ENCODE results near the gene TSSC4. TPM values are rescaled to one million over a fixed set of nuclear protein-coding genes. Genes with fewer than 3 reads are reported as not detected.

TSSC4 gene
- total and polyA plus RNA-seq, 2 of the 13 experiments (the other 11 are each of a cell fraction or from before 2014, with no cell fraction given): 16.2 to 58.6 TPM

DNA sequence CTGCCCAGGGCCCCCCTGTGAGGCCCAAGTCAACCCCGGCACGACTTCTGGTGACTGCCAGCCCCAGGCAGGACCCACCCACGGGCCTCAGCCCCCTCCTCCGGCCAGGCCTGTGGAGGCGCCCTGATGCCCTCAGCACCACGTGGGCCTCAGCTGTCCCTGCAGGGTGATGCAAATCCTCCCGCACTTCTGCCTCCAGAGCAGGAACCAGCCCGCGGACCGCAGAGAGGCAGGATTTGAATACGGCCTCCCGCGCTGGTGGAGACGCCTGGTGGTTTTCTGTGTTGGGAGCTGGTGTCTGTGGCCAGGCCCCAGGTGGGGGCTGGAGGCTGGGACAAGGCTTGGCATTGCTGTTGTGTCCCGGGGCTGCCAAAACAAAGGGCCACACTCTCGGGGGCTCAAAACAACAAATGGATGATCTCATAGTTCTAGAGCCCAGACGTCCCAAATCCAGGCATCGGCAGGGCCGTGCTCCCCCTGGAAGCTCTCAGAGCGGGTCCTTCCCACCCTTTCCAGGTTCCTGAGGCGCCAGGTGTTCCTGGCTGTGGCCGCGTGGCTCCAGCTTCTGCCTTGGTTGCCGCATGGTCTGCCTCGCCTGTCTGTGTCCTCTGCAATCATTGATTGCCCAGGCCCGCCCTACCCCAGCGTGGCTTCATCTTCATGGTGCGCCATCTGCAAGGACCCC lies 24.4 kb downstream of the TSSC4 start:
- Histone ChIP-seq H4K20me1 (ENCODE audit: insufficient read depth, low read length) (no peaks in the 10 kb centered on the region), H3K9me3 (ENCODE audit: low read length) (no peaks in the 10 kb centered on the region), H3K9ac (ENCODE audit: insufficient read depth, low read depth, low read length) (no peak overlapping the region), H3K4me1 (ENCODE audit: insufficient read depth, low read length) (peaks cover 14% of the 10 kb centered on the region; the same call in 1 of the 2 replicates), H3K4me2 (ENCODE audit: low read depth, low read length) (no peak overlapping the region), H3K79me2 (ENCODE audit: insufficient read depth, low read length) (no peaks in the 10 kb centered on the region), H3K27ac (ENCODE audit: extremely low read length, insufficient read depth, low read length) (no peak overlapping the region), H2AFZ (ENCODE audit: low read length) (no peak overlapping the region), H3K27me3 (ENCODE audit: control insufficient read depth in 1 of 2, insufficient read depth in 2 of 2, low read length in 2 of 2) (peaks cover 15 to 58% of the 10 kb centered on the region in 2 experiments), H3K36me3 (replicated peaks in 1 of 2; ENCODE audit: control insufficient read depth in 1 of 2, insufficient read depth in 2 of 2, low read length in 2 of 2) (no peaks in the 10 kb centered on the region), H3K4me3 (replicated peaks in 1 of 3; ENCODE audit: insufficient read depth in 1 of 3, low read depth in 2 of 3, low read length in 3 of 3) (no peak overlapping the region)
- in situ Hi-C loops (cut with HindIII; ENCODE audit: extremely low pct_ligation_motif_present, low pct_unique_long_range_greater_than_20kb) (loop anchor here (5.0 to 10.0 kb wide), 2 partner anchors 107 to 270 kb away; partner anchors contain the start of gene KCNQ1OT1), intact Hi-C loops (cut with micrococcal nuclease; ENCODE audit: unreplicated experiment) (loop anchor here (5.0 kb wide), 1 partner anchor 228 kb away; no protein-coding TSS in a partner anchor)
- ATAC-seq (no peak), FAIRE-seq (no peak), DNase-seq (ENCODE audit: low spot score) (no peak)
- ChIA-PET POLR2A (no interaction called here), CTCF (ENCODE audit: low intra/inter-chr PET ratio, low total read pairs) (no interaction called here)
- no peak for TF ChIP-seq TRIM24 (CRISPR knock-in tag; IDR thresholded peaks at IDR 0.05)
- TF ChIP-seq, protein P1, sequence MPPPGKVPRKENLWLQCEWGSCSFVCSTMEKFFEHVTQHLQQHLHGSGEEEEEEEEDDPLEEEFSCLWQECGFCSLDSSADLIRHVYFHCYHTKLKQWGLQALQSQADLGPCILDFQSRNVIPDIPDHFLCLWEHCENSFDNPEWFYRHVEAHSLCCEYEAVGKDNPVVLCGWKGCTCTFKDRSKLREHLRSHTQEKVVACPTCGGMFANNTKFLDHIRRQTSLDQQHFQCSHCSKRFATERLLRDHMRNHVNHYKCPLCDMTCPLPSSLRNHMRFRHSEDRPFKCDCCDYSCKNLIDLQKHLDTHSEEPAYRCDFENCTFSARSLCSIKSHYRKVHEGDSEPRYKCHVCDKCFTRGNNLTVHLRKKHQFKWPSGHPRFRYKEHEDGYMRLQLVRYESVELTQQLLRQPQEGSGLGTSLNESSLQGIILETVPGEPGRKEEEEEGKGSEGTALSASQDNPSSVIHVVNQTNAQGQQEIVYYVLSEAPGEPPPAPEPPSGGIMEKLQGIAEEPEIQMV (CRISPR knock-in tag; IDR thresholded peaks at IDR 0.05; ENCODE audit: low read depth): no peak
- TF ChIP-seq SALL2 (CRISPR knock-in tag; IDR thresholded peaks at IDR 0.05): no peak
- no peak for TF ChIP-seq ZNF841 (CRISPR knock-in tag; IDR thresholded peaks at IDR 0.05; ENCODE audit: borderline replicate concordance)
- no peak for TF ChIP-seq MAFF (IDR thresholded peaks at IDR 0.05; ENCODE audit: low read depth, low read length)
- TF ChIP-seq MXI1 (IDR thresholded peaks at IDR 0.05; ENCODE audit: borderline replicate concordance, low read depth, low read length): no peak
- TF ChIP-seq FOXP1 (IDR thresholded peaks at IDR 0.05): no peak
- no peak for TF ChIP-seq FOXP1 (CRISPR knock-in tag; IDR thresholded peaks at IDR 0.05)
- no peak for TF ChIP-seq MLLT10 (CRISPR knock-in tag; IDR thresholded peaks at IDR 0.05)
- no peak for TF ChIP-seq ETV6 (CRISPR knock-in tag; conservative IDR thresholded peaks at IDR 0.05)
- TF ChIP-seq HNRNPK (IDR thresholded peaks at IDR 0.05; ENCODE audit: low read depth, low read length, poor library complexity, severe bottlenecking): no peak
- no peak for TF ChIP-seq U2AF1 (optimal IDR thresholded peaks at IDR 0.05; ENCODE audit: low read depth, low read length)
- TF ChIP-seq, protein P2, sequence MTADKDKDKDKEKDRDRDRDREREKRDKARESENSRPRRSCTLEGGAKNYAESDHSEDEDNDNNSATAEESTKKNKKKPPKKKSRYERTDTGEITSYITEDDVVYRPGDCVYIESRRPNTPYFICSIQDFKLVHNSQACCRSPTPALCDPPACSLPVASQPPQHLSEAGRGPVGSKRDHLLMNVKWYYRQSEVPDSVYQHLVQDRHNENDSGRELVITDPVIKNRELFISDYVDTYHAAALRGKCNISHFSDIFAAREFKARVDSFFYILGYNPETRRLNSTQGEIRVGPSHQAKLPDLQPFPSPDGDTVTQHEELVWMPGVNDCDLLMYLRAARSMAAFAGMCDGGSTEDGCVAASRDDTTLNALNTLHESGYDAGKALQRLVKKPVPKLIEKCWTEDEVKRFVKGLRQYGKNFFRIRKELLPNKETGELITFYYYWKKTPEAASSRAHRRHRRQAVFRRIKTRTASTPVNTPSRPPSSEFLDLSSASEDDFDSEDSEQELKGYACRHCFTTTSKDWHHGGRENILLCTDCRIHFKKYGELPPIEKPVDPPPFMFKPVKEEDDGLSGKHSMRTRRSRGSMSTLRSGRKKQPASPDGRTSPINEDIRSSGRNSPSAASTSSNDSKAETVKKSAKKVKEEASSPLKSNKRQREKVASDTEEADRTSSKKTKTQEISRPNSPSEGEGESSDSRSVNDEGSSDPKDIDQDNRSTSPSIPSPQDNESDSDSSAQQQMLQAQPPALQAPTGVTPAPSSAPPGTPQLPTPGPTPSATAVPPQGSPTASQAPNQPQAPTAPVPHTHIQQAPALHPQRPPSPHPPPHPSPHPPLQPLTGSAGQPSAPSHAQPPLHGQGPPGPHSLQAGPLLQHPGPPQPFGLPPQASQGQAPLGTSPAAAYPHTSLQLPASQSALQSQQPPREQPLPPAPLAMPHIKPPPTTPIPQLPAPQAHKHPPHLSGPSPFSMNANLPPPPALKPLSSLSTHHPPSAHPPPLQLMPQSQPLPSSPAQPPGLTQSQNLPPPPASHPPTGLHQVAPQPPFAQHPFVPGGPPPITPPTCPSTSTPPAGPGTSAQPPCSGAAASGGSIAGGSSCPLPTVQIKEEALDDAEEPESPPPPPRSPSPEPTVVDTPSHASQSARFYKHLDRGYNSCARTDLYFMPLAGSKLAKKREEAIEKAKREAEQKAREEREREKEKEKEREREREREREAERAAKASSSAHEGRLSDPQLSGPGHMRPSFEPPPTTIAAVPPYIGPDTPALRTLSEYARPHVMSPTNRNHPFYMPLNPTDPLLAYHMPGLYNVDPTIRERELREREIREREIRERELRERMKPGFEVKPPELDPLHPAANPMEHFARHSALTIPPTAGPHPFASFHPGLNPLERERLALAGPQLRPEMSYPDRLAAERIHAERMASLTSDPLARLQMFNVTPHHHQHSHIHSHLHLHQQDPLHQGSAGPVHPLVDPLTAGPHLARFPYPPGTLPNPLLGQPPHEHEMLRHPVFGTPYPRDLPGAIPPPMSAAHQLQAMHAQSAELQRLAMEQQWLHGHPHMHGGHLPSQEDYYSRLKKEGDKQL (CRISPR knock-in tag; IDR thresholded peaks at IDR 0.05; ENCODE audit: low read depth): no peak
- TF ChIP-seq ELF1 (CRISPR knock-in tag; IDR thresholded peaks at IDR 0.05): no peak
- TF ChIP-seq ZNF670 (CRISPR knock-in tag; IDR thresholded peaks at IDR 0.05; ENCODE audit: borderline replicate concordance): no peak
- no peak for TF ChIP-seq CENPX (CRISPR knock-in tag; IDR thresholded peaks at IDR 0.05)
- TF ChIP-seq, protein P3, sequence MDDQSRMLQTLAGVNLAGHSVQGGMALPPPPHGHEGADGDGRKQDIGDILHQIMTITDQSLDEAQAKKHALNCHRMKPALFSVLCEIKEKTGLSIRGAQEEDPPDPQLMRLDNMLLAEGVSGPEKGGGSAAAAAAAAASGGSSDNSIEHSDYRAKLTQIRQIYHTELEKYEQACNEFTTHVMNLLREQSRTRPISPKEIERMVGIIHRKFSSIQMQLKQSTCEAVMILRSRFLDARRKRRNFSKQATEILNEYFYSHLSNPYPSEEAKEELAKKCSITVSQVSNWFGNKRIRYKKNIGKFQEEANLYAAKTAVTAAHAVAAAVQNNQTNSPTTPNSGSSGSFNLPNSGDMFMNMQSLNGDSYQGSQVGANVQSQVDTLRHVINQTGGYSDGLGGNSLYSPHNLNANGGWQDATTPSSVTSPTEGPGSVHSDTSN (CRISPR knock-in tag; IDR thresholded peaks at IDR 0.05; ENCODE audit: borderline replicate concordance): no peak
- no TSS peak for BruUV-seq (replicated peaks)
- 16% methylated on average over 12 of the region's 28 CpGs for WGBS (ENCODE audit: low lambda C conversion rate)

All from HepG2 (cell line).